ENCODE measurements around the gene SLC9A9. TPM values are rescaled to one million over a fixed set of nuclear protein-coding genes. Genes with fewer than 3 reads are reported as not detected.

Gene SLC9A9
- total and polyA plus RNA-seq, 9 of the 15 experiments (the other 6 are each of a cell fraction or from before 2014, with no cell fraction given), result 0.03 to 0.13 TPM; not detected in 7

GRCh38 chr3:143410259-143410658, 438.0 kb downstream of the SLC9A9 start (continued):
- no peak for TF ChIP-seq ZFP91 (CRISPR knock-in tag; IDR thresholded peaks at IDR 0.05)
- TF ChIP-seq EHMT2 (IDR thresholded peaks at IDR 0.05), result no peak
- no peak for TF ChIP-seq HES1 (IDR thresholded peaks at IDR 0.05; ENCODE audit: low read depth)
- TF ChIP-seq TRIM25 (IDR thresholded peaks at IDR 0.05; ENCODE audit: borderline replicate concordance), result no peak
- TF ChIP-seq DACH1 (IDR thresholded peaks at IDR 0.05; ENCODE audit: partially characterized antibody), result no peak

- H3K4me1 ChIP-seq (replicated peaks in 1 of 2; ENCODE audit: control insufficient read depth in 2 of 2, insufficient read depth in 2 of 2, low read length in 2 of 2), result no peaks in the 10 kb centered on the region
- intact Hi-C loops (cut with micrococcal nuclease) (no loop called here), in situ Hi-C loops (cut with MboI) (no loop called here)
- no peak for TF ChIP-seq EP400 (IDR thresholded peaks at IDR 0.05)
- no peak for TF ChIP-seq GATA2 (CRISPR knock-in tag; IDR thresholded peaks at IDR 0.05)
- TF ChIP-seq HMGXB4 (CRISPR knock-in tag; IDR thresholded peaks at IDR 0.05), result no peak
- TF ChIP-seq U2AF2 (optimal IDR thresholded peaks at IDR 0.05; ENCODE audit: low read depth, low read length), result no peak
- no peak for TF ChIP-seq ELF4 (CRISPR knock-in tag; IDR thresholded peaks at IDR 0.05)
- TF ChIP-seq HNRNPL (IDR thresholded peaks at IDR 0.05; ENCODE audit: low read depth, low read length), result no peak
- no peak for TF ChIP-seq BCL6 (CRISPR knock-in tag; IDR thresholded peaks at IDR 0.05)
- no peak for TF ChIP-seq PTTG1 (tag; IDR thresholded peaks at IDR 0.05; ENCODE audit: low read depth)
- TF ChIP-seq SMARCA4 (IDR thresholded peaks at IDR 0.05), result no peak
- TF ChIP-seq COPS2 (conservative IDR thresholded peaks at IDR 0.05), result no peak
- no peak for TF ChIP-seq MEIS2 (IDR thresholded peaks at IDR 0.05; ENCODE audit: partially characterized antibody)
- no peak for TF ChIP-seq DDX20 (tag; IDR thresholded peaks at IDR 0.05; ENCODE audit: low read depth)
- no peak overlapping the region for H3K9ac ChIP-seq (ENCODE audit: insufficient read depth in 1 of 2, low read depth in 2 of 2, low read length in 2 of 2)
- ChIA-PET POLR2A (no interaction called here), CTCF (ENCODE audit: low intra/inter-chr PET ratio) (no interaction called here)
- BruUV-seq (replicated peaks), result no TSS peak
- no peak for ATAC-seq
- DNase-seq (ENCODE audit: extremely low read depth in 1 of 4, low spot score in 3 of 4), result no peak
- no peaks in the 10 kb centered on the region for H3K27me3 ChIP-seq (ENCODE audit: control insufficient read depth in 2 of 2, insufficient read depth in 2 of 2, low read length in 2 of 2)
- H3K9me1 ChIP-seq (ENCODE audit: control insufficient read depth, insufficient read depth, low read length), result no peaks in the 10 kb centered on the region
- H3K27ac ChIP-seq (ENCODE audit: extremely low read depth, low read depth, low read length), result no peak overlapping the region
- 29% methylated on average over 3 of the region's 3 CpGs for WGBS (ENCODE audit: insufficient coverage, low coverage, missing lambda C conversion rate)
- 0 out of 2 replicates have a peak overlapping the region, but pooled peaks have one; percentile 16 for H2AFZ ChIP-seq (ENCODE audit: low read depth, low read length)
- no peaks in the 10 kb centered on the region for H3K79me2 ChIP-seq (ENCODE audit: control insufficient read depth, insufficient read depth, low read length)
- no peaks in the 10 kb centered on the region for H4K20me1 ChIP-seq (replicated peaks; ENCODE audit: control insufficient read depth, insufficient read depth, low read length)
- no peak for FAIRE-seq
- H3K9me3 ChIP-seq (replicated peaks; ENCODE audit: control insufficient read depth, insufficient read depth, low read depth, low read length), result no peaks in the 10 kb centered on the region
- no peaks in the 10 kb centered on the region for H3K36me3 ChIP-seq (ENCODE audit: control insufficient read depth, insufficient read depth, low read length)
- H3K4me3 ChIP-seq, result no peak overlapping the region
- no peak overlapping the region for H3K4me2 ChIP-seq (ENCODE audit: insufficient read depth, low read length)
Measured at GRCh38 chr3:143408771-143409170, 439.5 kb downstream of the SLC9A9 start.
